ENCODE data around the gene MUC5AC.

The MUC5AC gene

GRCh38 chr11:1196516-1197391 is 39.0 kb downstream of the MUC5AC start:
- DNase-seq (ENCODE audit: low spot score): no peak

DNA sequence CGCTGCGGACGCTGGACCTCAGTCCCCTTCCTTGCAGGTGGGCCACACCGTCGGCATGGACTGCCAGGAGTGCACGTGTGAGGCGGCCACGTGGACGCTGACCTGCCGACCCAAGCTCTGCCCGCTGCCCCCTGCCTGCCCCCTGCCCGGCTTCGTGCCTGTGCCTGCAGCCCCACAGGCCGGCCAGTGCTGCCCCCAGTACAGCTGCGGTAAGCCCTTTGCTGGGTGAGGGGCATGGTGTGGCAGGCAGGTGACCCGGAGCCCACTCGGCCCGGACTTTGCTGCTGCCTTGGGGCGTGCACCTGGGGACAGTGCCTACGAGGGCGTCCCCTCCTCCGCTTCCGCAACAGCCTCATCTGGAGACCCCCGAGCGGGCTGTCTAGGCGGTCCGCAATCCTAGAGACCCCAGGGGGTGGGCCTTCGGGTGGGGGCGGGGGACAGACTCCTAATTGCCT is 39.7 kb downstream of the MUC5AC start:
- DNase-seq (ENCODE audit: low spot score): peak; percentile 59

DNA sequence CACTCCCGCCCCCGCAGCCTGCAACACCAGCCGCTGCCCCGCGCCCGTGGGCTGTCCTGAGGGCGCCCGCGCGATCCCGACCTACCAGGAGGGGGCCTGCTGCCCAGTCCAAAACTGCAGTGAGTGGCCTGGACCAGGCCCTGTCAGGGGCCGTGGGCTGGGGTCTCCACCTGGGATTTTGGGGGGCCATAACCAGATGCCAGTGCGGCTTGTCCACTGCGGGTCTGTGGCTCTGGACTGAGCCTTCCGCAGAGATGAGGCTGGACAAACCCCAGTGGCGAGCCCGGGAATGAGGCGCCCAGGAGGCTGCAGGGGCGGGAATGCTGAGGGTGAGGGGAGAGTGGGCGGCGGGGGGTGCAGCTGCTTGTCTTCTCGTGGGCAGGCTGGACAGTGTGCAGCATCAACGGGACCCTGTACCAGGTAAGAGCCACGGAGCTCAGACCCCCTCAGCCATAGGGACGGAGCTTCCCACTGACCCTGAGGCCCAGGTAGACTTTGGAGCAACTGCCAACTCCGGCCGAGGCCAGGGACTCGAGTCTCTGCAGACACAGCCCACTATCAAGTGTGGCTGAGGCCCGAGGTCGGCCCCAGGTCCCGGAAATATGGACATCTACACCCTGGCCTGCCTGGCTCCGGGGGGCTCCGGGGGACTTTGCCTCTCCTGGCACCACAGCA is 40.3 kb downstream of the MUC5AC start:
- peak; percentile 53 for DNase-seq (ENCODE audit: low spot score)

DNA sequence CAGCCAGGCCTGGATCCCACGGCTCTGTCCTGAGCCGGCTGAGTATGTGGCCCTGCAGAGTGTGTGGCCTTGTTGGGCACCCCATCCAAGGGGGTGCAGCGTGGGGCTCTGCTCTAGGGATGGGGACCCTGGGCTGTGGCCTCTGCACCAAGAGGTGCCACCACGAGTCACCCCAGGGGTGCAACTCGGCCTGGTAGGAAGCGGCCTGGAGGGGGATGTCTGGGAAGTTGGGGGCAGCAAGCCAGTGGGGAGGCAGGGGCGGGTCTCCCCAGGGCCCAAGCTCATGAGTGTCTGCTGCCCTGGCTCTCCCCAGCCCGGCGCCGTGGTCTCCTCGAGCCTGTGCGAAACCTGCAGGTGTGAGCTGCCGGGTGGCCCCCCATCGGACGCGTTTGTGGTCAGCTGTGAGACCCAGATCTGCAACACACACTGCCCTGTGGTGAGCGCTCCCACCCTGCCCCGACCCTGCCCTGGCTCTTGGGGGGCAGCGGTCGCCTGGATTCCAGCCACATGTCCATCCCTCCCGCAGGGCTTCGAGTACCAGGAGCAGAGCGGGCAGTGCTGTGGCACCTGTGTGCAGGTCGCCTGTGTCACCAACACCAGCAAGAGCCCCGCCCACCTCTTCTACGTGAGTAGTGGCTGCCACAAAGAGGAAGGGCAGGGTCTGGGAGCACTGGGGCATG is 40.9 kb downstream of the MUC5AC start:
- DNase-seq (ENCODE audit: low spot score): peak; percentile 62

- peak; percentile 46 for DNase-seq (ENCODE audit: low spot score)
These were observed 41.5 kb downstream of the MUC5AC start for GRCh38 chr11:1199241-1199750.

- DNase-seq (ENCODE audit: low spot score): peak; percentile 54
These were observed 42.2 kb downstream of the MUC5AC start for GRCh38 chr11:1199751-1200610.

DNA sequence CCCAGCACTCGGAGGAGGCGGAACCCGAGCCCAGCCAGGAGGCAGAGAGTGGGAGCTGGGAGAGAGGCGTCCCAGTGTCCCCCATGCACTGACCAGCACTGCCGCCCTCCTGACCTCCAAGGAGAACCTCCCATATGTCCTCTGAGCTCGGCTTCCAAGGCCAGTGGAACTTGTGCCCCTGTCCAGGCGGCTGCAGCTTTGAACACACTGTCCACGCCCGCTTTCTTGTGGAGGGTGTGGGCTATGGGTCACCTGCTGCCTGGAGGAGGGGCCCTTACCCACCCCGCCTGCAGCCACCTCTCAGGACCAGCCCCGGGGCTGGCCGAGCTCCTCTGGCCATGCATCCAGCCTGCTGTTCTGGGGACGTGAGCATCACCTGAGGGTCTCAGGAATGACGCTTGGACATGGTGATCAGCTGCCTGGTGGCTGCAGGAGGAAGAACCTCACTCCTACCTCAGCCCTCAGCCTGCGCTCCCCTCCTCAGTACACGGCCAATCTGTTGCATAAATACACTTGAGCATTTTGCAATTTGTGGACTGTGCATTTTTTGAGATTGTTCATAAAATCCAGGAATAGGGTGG is 42.9 kb downstream of the MUC5AC start:
- peak; percentile 55 for DNase-seq (ENCODE audit: low spot score)

DNA sequence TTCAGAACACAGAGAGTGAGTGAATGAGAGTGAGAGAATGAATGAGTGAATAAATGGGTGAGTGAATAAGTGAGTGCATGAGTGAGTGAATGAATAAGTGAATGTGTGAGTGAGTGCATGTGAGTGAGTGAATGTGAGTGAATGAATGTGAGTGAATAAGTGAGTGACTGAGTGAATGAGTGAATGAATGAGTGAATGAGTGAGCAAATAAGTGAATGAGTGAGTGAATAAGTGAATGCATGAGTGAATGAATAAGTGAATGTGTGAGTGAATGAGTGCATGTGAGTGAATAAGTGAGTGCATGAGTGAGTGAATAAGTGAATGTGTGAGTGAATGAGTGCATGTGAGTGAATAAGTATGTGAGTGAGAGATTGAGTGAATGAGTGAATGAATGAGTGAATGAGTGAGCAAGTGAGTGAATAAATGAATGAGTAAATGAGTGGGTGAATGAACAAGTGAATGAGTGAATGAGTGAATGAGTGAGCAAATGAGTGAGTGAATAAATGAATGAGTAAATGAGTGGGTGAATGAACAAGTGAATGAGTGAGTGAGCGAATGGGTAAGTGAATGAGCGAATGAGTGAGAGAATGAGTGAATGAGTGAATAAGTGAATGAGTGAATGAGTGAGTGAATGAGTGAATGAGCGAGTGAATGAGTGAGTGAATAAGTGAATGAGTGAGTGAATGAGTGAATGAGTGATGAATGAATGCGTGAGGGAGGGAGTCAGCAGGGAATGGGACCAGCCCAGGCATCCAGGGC is 43.8 kb downstream of the MUC5AC start:
- no peak for DNase-seq (ENCODE audit: low spot score)

DNA sequence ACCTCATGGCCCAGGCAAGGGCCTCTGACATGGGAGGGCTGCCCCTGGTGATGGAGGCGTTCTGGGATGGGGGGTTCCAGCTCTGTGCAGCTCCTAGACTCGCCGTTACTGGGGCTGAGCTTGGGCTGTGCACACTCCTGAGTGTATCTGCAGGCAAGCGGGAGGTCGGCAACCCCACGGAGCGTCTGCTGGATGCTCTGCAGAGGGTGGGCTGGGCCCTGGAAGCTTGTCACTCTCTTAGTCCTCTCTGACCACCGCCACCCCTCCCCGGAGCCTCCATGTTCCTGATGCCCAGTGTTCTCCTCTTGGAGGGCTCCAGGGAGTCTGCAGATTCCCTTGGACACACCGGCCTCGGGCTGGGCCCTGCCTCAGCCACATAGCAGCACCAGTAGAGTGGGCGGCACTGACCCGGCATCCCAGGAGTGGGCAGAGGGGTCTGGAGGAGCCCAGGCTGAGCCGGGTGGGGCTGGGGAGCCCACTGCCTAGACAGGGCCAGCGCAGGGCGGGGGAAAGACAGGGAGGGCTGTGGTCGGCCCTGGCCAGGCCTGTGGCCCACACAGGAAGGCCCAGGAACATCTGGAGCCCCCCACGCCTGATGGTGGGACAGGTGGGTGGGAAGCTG is 44.5 kb downstream of the MUC5AC start:
- DNase-seq (ENCODE audit: low spot score): peak; percentile 57

- peak; percentile 68 for DNase-seq (ENCODE audit: low spot score)
These were observed 45.2 kb downstream of the MUC5AC start for GRCh38 chr11:1202776-1203504.

DNA sequence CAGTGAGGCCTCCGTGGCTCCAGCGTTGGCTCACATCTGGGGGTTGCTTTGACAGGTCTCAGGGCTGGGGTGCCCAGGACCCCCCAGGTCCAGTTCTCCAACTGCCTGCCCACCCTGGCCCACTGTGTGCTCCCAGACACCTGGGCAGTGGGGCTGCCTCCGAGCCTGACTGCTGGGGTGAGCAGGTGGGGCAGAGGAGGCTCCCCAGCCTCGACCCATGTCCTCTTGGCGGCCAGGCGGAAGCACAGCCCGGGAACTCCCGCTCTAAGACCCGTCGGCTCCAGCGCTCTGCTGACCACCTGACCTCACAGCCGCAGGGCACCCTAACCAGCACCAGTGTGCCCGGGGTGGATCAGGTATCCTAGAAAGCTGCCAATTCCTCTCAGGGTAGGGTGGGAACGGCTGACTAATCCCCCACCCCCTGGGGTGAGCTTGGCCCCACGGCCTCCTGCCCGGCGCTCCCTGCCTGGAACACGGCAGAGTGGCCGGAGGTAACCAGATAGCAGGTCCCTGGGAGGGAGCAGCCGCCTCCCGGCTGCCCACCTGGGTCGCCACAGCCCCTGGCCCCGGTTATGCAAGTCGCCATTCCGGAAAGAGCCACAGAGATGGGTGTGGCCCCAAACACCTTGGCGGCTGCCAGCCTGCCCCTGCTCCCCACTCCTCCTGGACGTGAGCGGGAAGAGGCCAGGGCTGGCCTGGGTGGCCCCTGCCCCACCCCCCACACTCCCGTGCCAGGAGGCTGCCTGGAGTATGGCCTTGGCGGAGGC is 45.9 kb downstream of the MUC5AC start:
- peak; percentile 55 for DNase-seq (ENCODE audit: low spot score)

DNA sequence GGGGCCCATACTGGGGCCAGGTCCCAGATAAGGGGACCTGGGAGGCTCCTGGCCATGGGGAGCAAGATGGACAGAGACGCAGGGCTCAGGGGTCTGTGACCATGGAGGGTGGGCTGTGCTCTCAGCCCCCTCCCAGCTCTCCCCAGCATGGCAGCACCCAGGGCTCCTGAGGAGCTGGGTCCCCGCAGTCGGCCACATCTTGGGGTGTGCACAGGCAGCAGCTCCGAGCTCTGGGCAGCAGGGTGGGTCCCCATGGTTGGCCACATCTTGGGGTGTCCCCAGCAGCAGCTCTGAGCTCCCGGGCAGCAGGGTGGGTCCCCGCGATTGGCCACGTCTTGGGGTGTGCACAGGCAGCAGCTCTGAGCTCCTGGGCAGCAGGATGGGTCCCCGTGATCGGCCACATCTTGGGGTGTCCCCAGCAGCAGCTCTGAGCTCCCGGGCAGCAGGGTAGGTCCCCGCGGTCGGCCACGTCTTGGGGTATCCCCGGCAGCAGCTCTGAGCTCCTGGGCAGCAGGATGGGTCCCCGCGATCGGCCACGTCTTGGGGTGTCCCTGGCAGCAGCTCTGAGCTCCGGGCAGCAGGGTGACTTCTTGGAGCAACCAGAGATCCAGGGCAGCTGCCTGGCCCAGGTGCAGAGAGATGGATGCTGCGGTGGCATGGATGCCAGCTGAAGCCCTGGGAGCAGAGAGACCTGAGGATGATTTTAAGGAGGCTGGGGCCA is 46.8 kb downstream of the MUC5AC start:
- DNase-seq (ENCODE audit: low spot score): peak; percentile 58

GRCh38 chr11:1205121-1205986 is 47.6 kb downstream of the MUC5AC start:
- DNase-seq (ENCODE audit: low spot score): peak; percentile 49

GRCh38 chr11:1205987-1206331 is 48.2 kb downstream of the MUC5AC start:
- DNase-seq (ENCODE audit: low spot score): peak; percentile 30

GRCh38 chr11:1206391-1207271 is 48.9 kb downstream of the MUC5AC start:
- DNase-seq (ENCODE audit: low spot score): peak; percentile 57

Measured in left forelimb (tissue), 1 donor.